Measurements from ENCODE around the gene MEMO1. TPM values are rescaled to one million over a fixed set of nuclear protein-coding genes. Genes with fewer than 3 reads are reported as not detected.

Gene MEMO1
- total RNA-seq: 25.8 and 50.5 TPM in 2 replicates

GRCh38 chr2:32010670-32011484, at the start of gene MEMO1:
Gene MEMO1, minus strand, starts transcription at chr2:32011008. Its CDS starts 761 bp downstream, at chr2:32010247.

GRCh38 chr2:32039447-32040219, 28.8 kb upstream of the MEMO1 start, which contains the start of gene DPY30:
Gene DPY30, minus strand, starts transcription at chr2:32039805. Its CDS starts 349 bp downstream, at chr2:32039456.

Other genes with a start within 250 kb of the MEMO1 start
- 34.8 and 42.9 TPM in 2 replicates for gene DPY30, start 28.8 kb upstream of the MEMO1 start, total RNA-seq
- 19.0 and 20.9 TPM in 2 replicates for gene SPAST, start 52.5 kb upstream of the MEMO1 start, total RNA-seq
- gene SLC30A6, start 154.9 kb upstream of the MEMO1 start, total RNA-seq: 30.9 and 46.1 TPM in 2 replicates